Hair follicle dermal papilla cell (primary cell): Measurements from ENCODE around the gene MBP. TPM values are rescaled to one million over a fixed set of nuclear protein-coding genes. Genes with fewer than 3 reads are reported as not detected.

Experiments used
- total RNA-seq: library from RNA; depleted of rRNA; stranded (reverse); fragments of >200 nt; gene quantifications from 2 replicates; pipeline ENCODE4 v1.2.3, GENCODE V29; 2012

Gene MBP
- total RNA-seq = 13.2 and 21.9 TPM in 2 replicates

DNA sequence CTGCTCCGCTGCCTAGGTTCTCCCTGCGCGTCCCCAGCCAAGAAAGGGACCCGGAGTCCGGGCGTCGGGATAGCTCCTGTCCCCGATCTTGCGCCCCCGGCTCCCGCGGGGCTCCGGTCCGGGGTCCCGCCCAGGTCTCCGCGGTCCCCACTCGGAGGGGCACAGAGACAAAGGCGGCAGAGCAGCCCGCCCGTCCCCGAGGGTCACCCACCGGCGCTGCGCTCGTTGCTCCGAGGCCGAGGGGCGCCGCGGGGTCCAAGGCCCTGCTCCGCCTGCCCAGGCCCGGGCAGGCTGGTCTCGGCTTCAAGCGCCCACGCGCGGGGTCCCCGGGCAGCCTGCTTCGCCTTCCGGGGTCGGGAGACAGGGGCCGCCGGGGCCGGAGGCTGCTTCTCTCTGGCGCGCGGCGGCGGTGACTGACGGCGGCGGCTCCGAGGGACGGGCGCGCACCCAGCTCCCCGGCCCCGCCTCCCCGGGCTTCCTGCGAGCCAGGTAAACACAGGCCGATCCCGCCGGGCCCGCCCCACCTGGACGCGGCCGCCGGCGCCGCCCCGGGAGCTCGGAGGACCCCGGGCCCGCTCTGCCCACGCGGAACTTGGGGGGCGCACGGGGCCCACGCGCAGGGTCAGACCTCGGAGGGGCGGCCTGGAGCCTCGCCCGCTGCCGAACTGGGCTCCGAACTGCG, at the start of gene MBP:
MBP (minus strand) TSS at position 415 of the 682 bp plus-strand sequence. CDS start 27,522 bp downstream, outside the sequence.

Other genes with a start within 250 kb of the MBP start
- under 0.01 TPM in 1 of 2 replicates, not detected in the other for gene GALR1, start 117.1 kb upstream of the MBP start, total RNA-seq